Psoas muscle (tissue), 8 donors: ENCODE data around the gene DHTKD1. TPM values are rescaled to one million over a fixed set of nuclear protein-coding genes. Genes with fewer than 3 reads are reported as not detected.

Experiments used
- ATAC-seq, 4 donors: fragments of 200-7000 bp; cut with Tn5 transposase; one replicate each; pipeline ENCODE4 v1.9.1; 2020; ENCODE audit warnings: moderate library complexity in 3 of 4, mild to moderate bottlenecking in 2 of 4
- DNase-seq, 2 donors: peaks; one replicate each; pipeline ENCODE4 v3.0.0-alpha.2; 2020
- H3K27ac ChIP-seq: fragments of 200-600 bp; one replicate; pipeline ENCODE4 v1.8.0; 2022
- H3K27me3 ChIP-seq, 3 donors: fragments of 200-600 bp in 1 of 3; one replicate each; pipeline versions ENCODE4 v1.6.1 to v1.8.0; 2013 to 2022; ENCODE audit warnings: low read length in 2 of 3, mild to moderate bottlenecking in 2 of 3, moderate library complexity in 1 of 3; ENCODE audit not compliant: insufficient read depth in 3 of 3
- H3K36me3 ChIP-seq, 2 donors: fragments of 200-600 bp in 1 of 2; one replicate each; pipeline versions ENCODE4 v1.6.1 to v1.8.0; 2013 to 2022; ENCODE audit warnings: low read depth in 1 of 2, mild to moderate bottlenecking in 1 of 2, moderate library complexity in 1 of 2; ENCODE audit not compliant: insufficient read depth in 1 of 2
- H3K4me1 ChIP-seq: fragments of 200-600 bp; one replicate; pipeline ENCODE4 v1.8.0; 2022
- H3K4me3 ChIP-seq: fragments of 200-600 bp; one replicate; pipeline ENCODE4 v1.8.0; 2022; ENCODE audit warnings: mild to moderate bottlenecking
- H3K9me3 ChIP-seq: fragments of 200-600 bp; one replicate; pipeline ENCODE4 v1.8.0; 2022
- CTCF ChIP-seq: fragments of 200-600 bp; IDR thresholded peaks from one replicate; pipeline ENCODE4 v1.8.0; 2022; ENCODE audit warnings: antibody characterized with exemption
- WGBS, 3 donors: extraction: QIAGEN DNeasy Blood & Tissue Kit; methylation state at CpG; one replicate each; pipeline versions ENCODE4 v1.1.6 to v1.1.7; 2013; 5-methylcytosine and 5-hydroxymethylcytosine counted together
- intact Hi-C, 2 donors: fragments of 100-400 bp; cut with DNase I; formaldehyde crosslinking; loops; one replicate each; pipeline versions ENCODE4 v1.11.0 to v1.14.2; 2022
- polyA plus RNA-seq, 3 donors: library from polyadenylated mRNA; stranded (reverse); fragments of 200-250 nt; gene quantifications; one replicate each; pipeline ENCODE4 v1.2.3, GENCODE V29; 2013
- total RNA-seq, 4 donors: library from RNA; stranded (reverse); fragmentation: NEBNext Ultra II Directional in 2 of 4; extraction: Animal tissue kit (Norgen Biotek cat#: 25700) in 2 of 4; gene quantifications; one replicate each; pipeline versions ENCODE4 v1.2.1 to v1.2.4, GENCODE V29; 2021 to 2023
- donor health status: healthy with polysubstance abuse.
- donor health status: DM: no; HTN: no; CAD: no; lungs with moderate emphysema.
- donor health status: Bipolar disorder and iron deficiency.
- donor health status: healthy.
- donor health status: DM: yes; HTN: yes; CAD: no.
- donor health status: DM: no; HTN: no; CAD: no.
- donor health status: DM: no; HTN: no; CAD: no.
- donor health status: DM: yes; HTN: yes; CAD: no.

DHTKD1 gene
- total and polyA plus RNA-seq, 7 donors: 5.8 to 31.7 (median 14.1) TPM

GRCh38 chr10:12103802-12104201, 35.0 kb downstream of the DHTKD1 start:
- peak in 1 of 4 donors; percentile 50 for ATAC-seq
- peaks cover 3 to 91% of the 10 kb centered on the region in 2 donors for H3K36me3 ChIP-seq
- intact Hi-C loops: no loop called here

GRCh38 chr10:12107781-12108180, 39.0 kb downstream of the DHTKD1 start:
- Histone ChIP-seq H3K27me3 (no peaks in the 10 kb centered on the region), H3K27ac (no peak overlapping the region), H3K4me1 (no peaks in the 10 kb centered on the region), H3K4me3 (no peak overlapping the region), H3K36me3 (peaks cover 2 to 88% of the 10 kb centered on the region in 2 donors), H3K9me3 (no peaks in the 10 kb centered on the region)
- TF ChIP-seq CTCF: no peak
- no peak for DNase-seq
- WGBS, 3 donors: 75 to 85% (median 77%) methylated on average over 14 of the region's 14 CpGs
- intact Hi-C loops: no loop called here
- no peak for ATAC-seq

More at GRCh38 chr10:12103802-12104201, 35.0 kb downstream of the DHTKD1 start:
- DNase-seq: no peak
- 73 to 78% (median 74%) methylated on average over 4 of the region's 4 CpGs for WGBS, 3 donors
- H3K27ac ChIP-seq: no peak overlapping the region
- no peak overlapping the region for H3K4me3 ChIP-seq
- H3K4me1 ChIP-seq: no peaks in the 10 kb centered on the region
- no peaks in the 10 kb centered on the region for H3K9me3 ChIP-seq
- H3K27me3 ChIP-seq: no peaks in the 10 kb centered on the region
- no peak for TF ChIP-seq CTCF

- ATAC-seq (no peak), DNase-seq (no peak)
- no peaks in the 10 kb centered on the region for H3K4me1 ChIP-seq
- no peaks in the 10 kb centered on the region for H3K27me3 ChIP-seq
- no peak overlapping the region for H3K4me3 ChIP-seq
- H3K36me3 ChIP-seq: peaks cover 2 to 94% of the 10 kb centered on the region in 2 donors
- intact Hi-C loops: no loop called here
- no peak for TF ChIP-seq CTCF
- no peaks in the 10 kb centered on the region for H3K9me3 ChIP-seq
- no peak overlapping the region for H3K27ac ChIP-seq
- WGBS, 3 donors: 96 to 99% (median 97%) methylated on average over 5 of the region's 5 CpGs
Observed at GRCh38 chr10:12109286-12109685, 40.5 kb downstream of the DHTKD1 start.

GRCh38 chr10:12111528-12111927, 42.8 kb downstream of the DHTKD1 start:
- no peak for TF ChIP-seq CTCF
- no peak for ATAC-seq
- intact Hi-C loops: no loop called here
- H3K27me3 ChIP-seq: no peaks in the 10 kb centered on the region
- H3K9me3 ChIP-seq: no peaks in the 10 kb centered on the region
- no peak overlapping the region for H3K4me3 ChIP-seq
- DNase-seq: no peak
- no peaks in the 10 kb centered on the region for H3K4me1 ChIP-seq
- no peak overlapping the region for H3K27ac ChIP-seq
- peaks cover 2 to 85% of the 10 kb centered on the region in 2 donors for H3K36me3 ChIP-seq

GRCh38 chr10:12113627-12114026, 44.9 kb downstream of the DHTKD1 start:
- H3K27ac ChIP-seq: no peak overlapping the region
- WGBS, 3 donors: 89 to 97% (median 95%) methylated on average over 2 of the region's 2 CpGs
- no peak for DNase-seq
- H3K4me3 ChIP-seq: no peak overlapping the region
- no peak for ATAC-seq
- intact Hi-C loops: no loop called here
- peaks cover 2 to 82% of the 10 kb centered on the region in 2 donors for H3K36me3 ChIP-seq
- H3K27me3 ChIP-seq: no peaks in the 10 kb centered on the region
- no peaks in the 10 kb centered on the region for H3K4me1 ChIP-seq
- no peak for TF ChIP-seq CTCF
- no peaks in the 10 kb centered on the region for H3K9me3 ChIP-seq
